ENCODE measurements around the gene LAMB3.
A peak's percentile ranks its signal among the peaks of the same experiment; 100 is the strongest.
"Not testable (repeated sequence)": the region's sequence is repeated elsewhere in the genome, so short reads cannot be mapped to it uniquely, and the experiment has no call there.

Gene LAMB3

DNA sequence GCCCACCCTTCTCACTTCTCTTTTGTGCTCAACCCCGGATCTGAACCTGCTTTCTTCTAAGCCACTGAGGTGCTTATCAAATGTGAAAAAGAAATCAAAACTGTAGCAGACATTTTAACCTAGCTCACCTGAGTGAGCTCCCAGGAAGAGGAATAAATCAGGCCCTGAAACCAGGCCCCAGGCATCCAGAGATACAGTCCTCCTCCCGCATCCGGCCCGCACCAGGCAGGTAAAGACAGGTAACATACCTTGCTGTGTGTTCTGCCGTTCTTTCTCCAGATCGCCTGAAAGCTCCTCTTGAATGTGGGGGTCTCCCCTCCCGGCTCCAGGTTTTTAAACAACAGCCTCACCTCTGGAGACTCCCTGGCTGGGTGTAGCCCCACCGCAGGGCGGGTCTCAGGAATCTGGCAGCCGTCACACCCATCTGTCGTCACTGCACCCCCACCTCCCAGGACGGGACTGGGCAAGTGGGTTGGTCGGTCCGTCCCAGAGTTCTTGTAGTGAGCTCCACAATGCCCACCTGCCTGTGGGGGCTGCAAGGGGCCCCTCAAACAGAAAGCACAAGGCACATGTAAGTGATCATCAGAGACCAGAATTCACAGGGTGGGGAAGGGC is at the start of gene LAMB3:
LAMB3 (minus strand) TSS at position 305 of the 615 bp plus-strand sequence. CDS start 1,481 bp downstream, outside the sequence.
- peak within 1 kb of the TSS; percentile 100 for H3K27ac ChIP-seq
- DNase-seq (ENCODE audit: low read depth, low spot score) = peak; percentile 76

DNA sequence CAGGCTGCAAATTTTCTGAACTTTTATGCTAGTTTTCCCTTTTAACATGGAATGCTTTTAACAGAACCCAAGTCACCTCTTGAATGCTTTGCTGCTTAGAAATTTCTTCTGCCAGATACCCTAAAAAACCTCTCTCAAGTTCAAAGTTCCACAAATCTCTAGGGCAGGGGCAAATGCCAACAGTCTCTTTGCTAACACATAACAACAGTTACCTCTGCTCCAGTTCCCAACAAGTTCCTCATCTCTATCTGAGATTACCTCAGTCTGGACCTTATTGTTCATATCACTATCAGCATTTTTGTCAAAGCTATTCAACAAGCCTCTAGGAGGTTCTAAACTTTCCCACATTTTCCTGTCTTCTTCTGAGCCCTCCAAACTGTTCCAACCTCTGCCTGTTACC is 48.5 kb upstream of the LAMB3 start:
- not testable (repeated sequence) for H3K27ac ChIP-seq; DNase-seq (ENCODE audit: low read depth, low spot score)

DNA sequence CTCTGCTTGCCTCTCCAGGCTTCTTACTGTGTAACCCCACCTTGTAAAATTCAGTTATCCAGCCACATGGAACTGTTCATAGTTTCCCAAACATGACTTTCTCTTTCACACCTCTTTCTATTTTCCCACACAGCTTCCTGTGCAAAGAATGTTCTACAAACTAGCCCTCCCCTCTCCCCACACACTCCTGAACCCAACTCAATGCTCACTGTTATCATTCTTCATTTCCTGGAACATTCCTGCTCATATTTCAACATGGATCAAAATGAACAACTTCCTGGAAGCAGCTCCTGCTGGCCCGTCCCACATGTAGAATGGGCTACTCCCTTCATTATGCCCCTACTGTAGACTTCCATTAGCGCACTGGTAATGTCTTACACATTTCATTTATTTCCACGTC is 44.9 kb upstream of the LAMB3 start:
- H3K27ac ChIP-seq = no peak overlapping the region
- DNase-seq (ENCODE audit: low read depth, low spot score) = no peak

DNA sequence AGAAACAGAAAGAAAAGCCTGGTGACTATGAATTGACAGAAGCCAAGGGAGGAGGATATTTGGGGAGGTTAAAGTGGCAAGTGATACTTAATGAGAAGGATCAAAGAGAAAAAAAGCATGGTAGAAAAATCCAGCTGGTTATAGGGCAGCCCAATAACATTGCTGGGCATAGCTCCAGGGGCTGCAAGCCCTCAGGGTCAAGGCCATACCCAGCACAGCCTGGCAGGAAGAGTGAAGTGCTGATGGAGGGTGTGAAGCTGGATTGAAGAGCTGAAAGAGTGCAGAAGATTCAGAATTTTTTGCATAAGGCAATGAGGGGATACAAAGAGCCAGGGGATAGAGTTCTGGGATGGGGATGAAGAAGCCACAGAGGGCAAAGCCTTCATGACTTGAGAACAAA is 44.4 kb upstream of the LAMB3 start:
- H3K27ac ChIP-seq = no peak overlapping the region
- no peak for DNase-seq (ENCODE audit: low read depth, low spot score)

DNA sequence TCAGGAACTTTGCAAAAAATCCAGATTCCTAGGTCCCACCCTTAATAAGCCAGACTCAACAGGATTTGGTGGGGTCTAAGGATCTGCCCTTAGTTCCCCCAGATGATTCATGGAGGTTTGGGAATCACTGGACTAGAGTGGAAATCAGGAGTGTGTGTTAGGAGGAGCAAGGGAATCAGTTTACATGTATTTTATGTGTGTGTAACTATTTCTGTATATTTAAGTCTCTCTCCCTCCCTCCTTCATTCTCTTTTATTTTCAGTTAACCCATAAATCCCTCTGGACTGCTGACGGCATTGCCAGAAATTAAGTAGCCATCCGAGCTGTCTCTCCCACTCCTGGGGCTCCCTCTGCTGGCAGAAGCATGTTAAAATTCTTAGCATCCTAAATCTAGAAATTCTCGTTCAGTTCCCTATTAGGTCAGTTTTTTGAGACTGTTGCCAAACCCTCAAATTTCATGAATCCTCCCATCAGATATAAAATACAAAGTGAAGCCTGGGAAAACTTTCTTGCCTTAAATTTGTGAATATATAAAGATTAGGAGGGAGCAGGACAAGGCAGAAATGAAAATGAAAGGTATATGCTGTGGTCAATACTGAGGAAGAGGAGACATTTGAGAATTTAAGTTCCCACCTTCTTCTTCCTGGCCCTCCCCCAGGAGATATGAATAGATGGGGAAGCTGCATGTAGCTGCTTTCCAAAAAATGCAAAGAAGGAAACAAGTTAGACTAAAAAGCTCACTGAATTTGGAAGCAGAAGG is 40.7 kb upstream of the LAMB3 start:
- peak overlapping the region; percentile 63 for H3K27ac ChIP-seq
- peak; percentile 36 for DNase-seq (ENCODE audit: low read depth, low spot score)

DNA sequence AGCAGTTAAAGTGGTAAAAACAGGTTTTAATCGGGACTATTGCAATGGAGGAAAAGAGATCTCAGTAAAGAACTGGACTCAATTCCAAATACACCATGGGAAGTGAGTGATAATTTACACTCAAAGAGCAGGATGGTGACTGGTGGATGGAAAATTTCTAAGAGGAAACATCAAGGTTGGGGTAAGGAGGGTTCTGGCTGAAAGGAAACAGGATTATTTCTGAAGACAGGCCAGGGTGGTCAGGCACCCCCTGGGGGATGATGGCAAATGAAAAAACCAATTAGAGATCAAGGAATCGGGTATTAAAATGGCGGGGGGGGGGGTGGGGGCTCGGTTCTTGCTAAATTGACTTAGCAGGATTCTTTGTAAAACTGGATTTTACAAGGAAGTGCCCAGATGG is 40.1 kb upstream of the LAMB3 start:
- no peak for DNase-seq (ENCODE audit: low read depth, low spot score)
- H3K27ac ChIP-seq = peak overlapping the region; percentile 63

DNA sequence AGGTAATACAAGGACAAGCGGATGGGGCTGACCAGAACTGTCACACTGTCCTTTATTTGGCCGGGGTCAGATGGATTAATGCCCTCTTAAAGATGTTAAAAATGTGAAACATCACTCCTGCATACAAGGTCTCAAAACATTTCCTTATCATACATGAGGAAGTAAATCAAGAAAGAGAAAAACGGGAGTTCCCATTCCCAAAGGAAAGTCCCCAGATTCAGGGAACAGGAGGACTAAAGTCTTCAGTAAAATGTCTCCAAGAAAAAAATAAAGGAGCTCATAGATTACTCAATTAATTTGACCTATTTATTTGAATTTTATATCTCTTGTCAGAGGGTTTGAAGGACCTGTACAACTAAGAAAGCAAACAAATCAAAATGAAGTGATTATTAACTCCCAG is 39.0 kb upstream of the LAMB3 start:
- peak overlapping the region; percentile 63 for H3K27ac ChIP-seq
- no peak for DNase-seq (ENCODE audit: low read depth, low spot score)

DNA sequence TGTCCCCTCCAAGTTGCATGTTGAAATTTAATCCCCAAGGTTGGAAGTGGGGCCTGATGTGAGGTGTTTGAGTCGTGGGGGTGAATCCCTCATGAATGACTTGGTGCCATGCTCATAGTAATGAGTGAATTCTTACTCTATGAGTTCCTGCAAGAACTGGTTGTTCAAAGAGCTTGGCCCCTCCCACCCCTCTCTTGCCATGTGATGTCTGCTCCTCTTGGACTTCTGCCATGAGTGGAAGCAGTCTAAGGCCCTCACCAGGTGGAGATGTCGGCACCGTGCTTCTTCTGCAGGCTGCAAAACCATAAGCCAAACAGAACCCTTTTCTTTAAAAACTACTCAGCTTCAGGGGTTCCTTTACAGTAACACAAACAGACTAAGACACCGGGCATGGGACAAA is 37.3 kb upstream of the LAMB3 start:
- peak overlapping the region; percentile 36 for H3K27ac ChIP-seq
- peak; percentile 64 for DNase-seq (ENCODE audit: low read depth, low spot score)

DNA sequence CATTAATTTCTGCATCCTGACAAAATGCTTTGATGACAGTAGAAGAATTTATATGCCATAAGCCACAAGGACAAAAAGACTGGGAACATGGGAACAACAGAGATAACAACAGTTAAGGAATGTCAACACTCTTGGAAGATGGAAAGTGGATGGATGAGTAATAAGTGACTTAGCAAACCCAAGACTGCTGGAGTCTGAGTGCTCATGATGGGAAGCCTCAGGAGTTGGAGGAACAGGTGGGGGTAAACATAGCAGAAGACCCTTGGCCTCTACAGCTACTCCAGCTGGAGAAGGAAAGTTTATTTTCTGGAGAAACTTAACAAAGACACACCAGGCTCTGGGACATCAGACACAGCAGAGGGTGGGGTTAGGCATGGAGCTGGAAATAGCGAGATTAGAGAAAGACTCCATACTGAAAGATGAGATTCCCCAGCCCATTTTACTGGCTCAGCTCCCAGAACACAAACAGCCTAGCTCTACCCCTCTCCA is 36.6 kb upstream of the LAMB3 start:
- DNase-seq (ENCODE audit: low read depth, low spot score) = no peak
- peak overlapping the region; percentile 36 for H3K27ac ChIP-seq

DNA sequence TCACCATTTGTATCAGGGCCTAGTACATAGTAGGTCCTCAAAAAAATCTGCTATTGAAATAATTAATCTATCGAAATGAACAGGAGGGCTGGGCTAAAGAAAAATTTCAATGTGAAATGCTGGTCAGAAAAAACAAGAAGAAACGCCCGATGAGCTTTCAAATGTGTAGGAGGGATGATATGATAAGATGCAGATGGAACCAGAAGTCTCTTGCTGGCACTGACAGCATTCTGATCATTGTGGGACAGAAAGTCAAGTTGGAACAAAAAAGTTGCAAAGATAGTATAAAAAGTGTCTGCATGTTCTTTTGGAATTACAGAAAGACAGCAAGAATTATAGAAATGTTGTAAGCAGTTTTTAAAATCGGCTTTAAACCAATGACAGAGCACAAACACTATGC is 34.1 kb upstream of the LAMB3 start:
- no peak overlapping the region for H3K27ac ChIP-seq
- DNase-seq (ENCODE audit: low read depth, low spot score) = no peak

DNA sequence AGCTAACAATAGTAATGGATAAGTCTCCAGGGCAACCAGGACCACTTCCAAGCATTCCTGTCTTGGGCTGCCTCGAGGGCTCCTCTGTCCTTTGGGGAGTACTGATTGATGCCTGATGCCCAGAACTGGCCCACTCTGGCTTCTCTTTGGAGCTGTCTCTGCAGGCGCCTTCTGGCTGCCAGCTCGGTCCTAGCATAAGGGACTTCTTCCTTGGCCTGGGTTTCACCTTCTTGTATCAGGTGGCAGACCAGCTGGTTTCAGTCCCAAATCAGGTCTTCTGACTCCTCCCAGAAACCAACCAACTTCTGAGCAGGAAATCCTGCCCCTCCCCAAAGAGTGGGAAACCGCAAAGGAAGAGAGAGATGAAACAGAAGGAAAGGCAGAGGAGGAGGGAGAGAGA is 33.6 kb upstream of the LAMB3 start:
- no peak for DNase-seq (ENCODE audit: low read depth, low spot score)
- H3K27ac ChIP-seq = no peak overlapping the region

DNA sequence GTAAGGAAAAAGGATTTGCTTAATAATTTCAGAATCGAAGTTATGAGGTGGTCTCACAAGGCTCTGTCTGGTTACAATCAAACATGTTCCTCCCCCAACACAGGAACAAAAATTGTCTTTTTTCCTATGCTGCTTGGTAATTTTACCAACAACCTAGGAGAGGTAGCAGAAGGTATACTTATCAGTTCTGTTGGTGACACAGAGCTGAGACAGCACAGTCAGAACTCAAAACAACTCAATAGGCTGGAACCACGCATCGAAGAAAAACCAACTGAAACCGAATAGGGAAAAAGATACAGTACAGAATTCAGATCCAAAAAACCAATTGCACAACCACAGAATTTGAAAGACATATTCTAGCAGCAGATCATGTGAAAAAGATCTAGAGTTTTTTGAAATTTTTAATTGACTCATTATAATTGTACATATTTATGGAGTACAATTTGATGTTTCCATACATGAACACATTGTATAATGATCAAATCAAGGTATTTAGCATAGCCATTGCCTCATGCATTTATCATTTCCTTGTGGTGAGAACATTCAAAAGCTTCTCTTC is 26.8 kb upstream of the LAMB3 start:
- peak overlapping the region; percentile 94 for H3K27ac ChIP-seq
- no peak for DNase-seq (ENCODE audit: low read depth, low spot score)

DNA sequence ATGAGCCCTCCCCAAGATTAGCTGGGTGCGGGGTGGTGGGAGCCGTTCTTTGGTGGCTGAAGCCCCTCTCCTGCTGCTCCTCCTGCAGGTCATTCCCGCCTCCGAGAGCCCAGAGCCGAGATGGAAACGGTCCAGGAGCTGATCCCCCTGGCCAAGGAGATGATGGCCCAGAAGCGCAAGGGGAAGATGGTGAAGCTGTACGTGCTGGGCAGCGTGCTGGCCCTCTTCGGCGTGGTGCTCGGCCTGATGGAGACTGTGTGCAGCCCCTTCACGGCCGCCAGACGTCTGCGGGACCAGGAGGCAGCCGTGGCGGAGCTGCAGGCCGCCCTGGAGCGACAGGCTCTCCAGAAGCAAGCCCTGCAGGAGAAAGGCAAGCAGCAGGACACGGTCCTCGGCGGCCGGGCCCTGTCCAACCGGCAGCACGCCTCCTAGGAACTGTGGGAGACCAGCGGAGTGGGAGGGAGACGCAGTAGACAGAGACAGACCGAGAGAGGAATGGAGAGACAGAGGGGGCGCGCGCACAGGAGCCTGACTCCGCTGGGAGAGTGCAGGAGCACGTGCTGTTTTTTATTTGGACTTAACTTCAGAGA is 23.4 kb upstream of the LAMB3 start:
- peak overlapping the region; percentile 94 for H3K27ac ChIP-seq
- DNase-seq (ENCODE audit: low read depth, low spot score) = no peak

DNA sequence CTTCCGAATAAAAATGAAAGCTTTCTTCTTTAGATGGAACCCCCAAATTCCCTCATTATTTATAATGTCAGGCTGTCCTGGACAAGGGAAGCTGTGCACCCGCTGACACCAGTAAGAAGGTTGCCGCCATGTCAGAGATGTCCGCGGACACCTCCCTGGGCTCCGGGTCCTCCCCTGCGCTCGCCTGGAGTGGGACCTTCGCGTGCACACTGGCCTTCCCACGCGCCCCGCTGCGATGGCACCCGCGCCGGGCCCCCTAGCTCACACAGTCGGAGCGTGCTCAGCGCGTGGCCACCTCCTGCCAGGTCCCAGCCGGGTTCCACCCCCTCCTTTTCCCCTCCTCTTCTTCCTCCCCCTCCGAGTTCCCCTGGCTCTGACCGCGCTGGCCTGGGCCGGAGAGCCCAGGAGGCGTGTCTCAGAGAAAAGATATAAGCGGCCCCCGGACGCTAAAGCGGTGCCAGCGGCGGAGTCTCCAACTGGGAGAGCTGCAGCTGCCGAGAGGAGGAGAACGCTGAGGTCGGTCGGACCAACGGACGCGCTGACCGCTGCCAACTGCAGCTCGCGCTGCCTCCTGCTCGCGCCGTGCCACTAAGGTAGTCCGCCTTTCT is 22.8 kb upstream of the LAMB3 start, which contains the start of gene G0S2:
G0S2 (plus strand) TSS at position 456 of the 608 bp plus-strand sequence. CDS start 273 bp downstream, outside the sequence.
- peak within 1 kb of the TSS; percentile 94 for H3K27ac ChIP-seq
- no peak for DNase-seq (ENCODE audit: low read depth, low spot score)

DNA sequence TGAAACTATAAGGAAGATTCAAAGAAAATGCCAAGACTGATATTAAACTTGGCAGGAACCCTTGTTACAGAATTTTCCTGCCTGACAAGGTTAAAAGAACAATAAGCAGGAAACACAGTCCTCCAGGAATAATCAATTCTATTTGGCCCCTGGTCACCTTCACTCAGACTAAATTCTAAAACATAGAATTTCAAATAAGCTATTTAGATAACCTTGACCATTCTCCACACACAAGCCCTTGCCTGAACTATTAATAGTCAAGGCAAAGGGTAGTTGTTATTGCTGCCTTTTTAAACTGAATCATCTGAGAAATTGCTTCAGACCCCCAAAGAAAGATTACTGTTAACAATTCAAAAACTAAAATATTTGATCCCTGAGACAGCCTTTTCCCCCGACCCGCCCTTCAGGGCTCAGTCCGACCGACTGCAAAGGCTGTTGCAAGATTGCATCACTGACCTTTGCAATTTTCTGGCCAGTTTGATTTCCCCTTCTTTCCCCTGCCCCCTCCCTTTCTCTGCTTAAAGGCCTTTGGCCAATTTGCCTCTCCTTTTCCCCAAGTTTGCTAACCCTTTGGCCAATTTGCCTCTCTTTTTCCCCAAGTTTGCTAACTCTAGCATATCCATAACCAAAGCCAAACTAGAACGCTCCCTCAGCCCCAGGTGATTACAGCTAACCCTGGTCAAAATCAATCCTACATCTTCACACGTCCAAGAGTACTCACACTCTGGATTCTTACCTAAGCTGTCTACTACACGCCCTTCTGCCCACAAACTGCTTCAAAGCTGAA is 21.6 kb upstream of the LAMB3 start:
- peak overlapping the region; percentile 94 for H3K27ac ChIP-seq
- DNase-seq (ENCODE audit: low read depth, low spot score) = no peak

DNA sequence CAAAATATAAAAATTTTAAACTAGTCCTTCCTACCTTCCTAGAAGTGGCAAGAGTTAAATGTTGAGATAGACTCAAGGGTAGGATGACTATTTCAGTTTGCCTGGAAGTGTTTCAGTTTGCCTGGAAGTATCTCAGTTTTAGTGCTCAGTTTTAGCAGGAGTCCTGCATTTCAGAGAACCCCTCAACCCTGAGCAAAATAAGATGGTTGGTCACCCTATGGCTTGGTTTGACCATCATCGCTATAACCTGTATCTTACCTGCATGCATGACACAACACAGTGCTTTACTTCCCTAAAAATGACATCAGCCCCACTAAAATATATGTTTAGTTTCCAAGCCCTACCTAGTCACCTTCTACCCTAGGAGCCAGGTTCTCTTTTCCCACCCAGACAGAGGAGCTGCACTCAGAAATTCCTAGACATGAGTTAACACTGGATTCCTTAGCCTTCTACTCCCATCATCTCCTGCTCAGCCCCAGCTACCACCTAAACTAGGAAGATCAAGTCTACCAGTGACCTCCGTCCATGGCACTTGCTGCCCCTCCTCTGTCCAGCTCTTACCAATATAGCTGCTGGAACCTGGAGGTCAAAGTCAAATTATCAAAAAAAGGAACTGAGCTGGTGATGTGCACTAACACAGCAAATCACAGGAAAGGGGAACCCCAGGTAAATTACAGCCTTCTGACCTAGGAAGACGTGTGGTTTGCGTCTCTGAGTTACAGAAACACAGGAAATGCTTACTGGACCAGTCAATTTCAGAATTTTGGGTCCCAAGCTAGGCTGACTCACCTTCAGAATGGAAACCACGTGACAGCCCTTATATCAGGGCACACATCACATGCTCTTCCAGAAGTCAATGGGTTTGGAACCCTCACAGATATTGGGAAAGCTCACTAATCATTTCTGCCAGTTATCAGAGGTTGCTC is 20.7 kb upstream of the LAMB3 start:
- H3K27ac ChIP-seq = peak overlapping the region; percentile 94
- no peak for DNase-seq (ENCODE audit: low read depth, low spot score)

DNA sequence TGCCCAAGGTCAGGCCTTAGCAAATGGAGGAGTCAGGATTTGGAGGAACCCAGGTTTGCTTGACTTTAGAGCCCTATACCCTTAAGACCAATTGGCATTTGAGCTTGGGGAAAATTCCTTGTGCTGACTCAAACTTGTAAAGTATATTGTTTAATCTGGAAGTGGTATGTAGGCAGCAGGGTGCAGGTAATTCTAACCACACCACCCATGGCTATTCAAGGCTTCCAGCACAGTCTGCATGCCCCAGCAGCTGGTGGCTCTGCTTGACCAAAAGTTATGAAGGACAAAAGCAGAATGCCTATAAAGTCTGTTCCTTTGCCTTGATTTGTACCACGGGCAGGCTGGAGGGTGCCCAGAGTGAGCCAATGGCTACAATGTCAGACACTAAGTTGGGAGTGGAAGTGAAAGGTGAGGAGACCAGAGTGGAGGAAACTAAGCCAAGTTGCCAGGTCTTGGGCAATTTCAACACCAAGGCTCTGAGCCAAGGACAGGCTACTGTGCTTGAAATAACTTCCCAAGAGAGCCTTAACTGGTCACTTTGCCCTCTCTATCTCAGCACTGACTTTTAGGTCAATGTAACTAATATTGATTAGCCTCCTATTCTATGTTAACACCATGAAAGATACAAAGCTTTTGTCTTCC is 18.3 kb upstream of the LAMB3 start:
- peak overlapping the region; percentile 94 for H3K27ac ChIP-seq
- no peak for DNase-seq (ENCODE audit: low read depth, low spot score)

DNA sequence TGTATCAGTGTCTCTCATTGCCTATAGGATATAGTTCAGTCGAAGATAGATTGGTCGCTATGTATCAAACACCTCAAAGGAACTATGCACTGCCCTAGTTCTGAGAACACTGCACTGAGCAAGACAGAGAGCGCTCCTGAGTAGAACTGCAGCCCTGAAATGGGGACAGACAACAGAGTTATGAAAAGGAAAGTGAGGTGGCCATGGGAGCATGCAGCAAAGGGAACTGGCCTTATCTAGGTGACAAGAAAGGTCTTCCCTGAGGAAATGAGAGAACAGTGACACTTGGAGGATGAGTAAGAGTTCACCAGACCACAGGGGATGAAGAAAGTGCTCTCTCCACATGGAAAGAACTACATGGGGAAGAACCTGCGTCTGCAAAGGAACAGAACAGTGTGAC is 15.5 kb upstream of the LAMB3 start:
- no peak for DNase-seq (ENCODE audit: low read depth, low spot score)

More for the DNA sequence above, 15.5 kb upstream of the LAMB3 start:
- H3K27ac ChIP-seq = no peak overlapping the region

Data from epithelial cell of prostate (primary cell).